Measurements from ENCODE around the gene COX11. TPM values are rescaled to one million over a fixed set of nuclear protein-coding genes. Genes with fewer than 3 reads are reported as not detected.

COX11 gene
- total RNA-seq, 1 experiment from 2014 or later, result 87.0 TPM

Other genes with a start within 250 kb of the COX11 start
- gene TOM1L1, start 67.8 kb downstream of the COX11 start, total RNA-seq (2021; ENCODE audit: unreplicated experiment), result 53.9 TPM
- 12.8 TPM for gene STXBP4, start 111 bp upstream of the COX11 start, total RNA-seq (2021; ENCODE audit: unreplicated experiment)